ENCODE results near the gene TMED10. TPM values are rescaled to one million over a fixed set of nuclear protein-coding genes. Genes with fewer than 3 reads are reported as not detected.
A peak's percentile ranks its signal among the peaks of the same experiment; 100 is the strongest.

The TMED10 gene
- total and polyA plus RNA-seq, 2 donors from 2014 or later: 222 to 401 TPM

GRCh38 chr14:75126121-75126544 is 50.3 kb downstream of the TMED10 start:
- Histone ChIP-seq H3K27ac (ENCODE audit: low read depth in 2 of 2, low read length in 2 of 2) (no peak overlapping the region), H3K4me1 (ENCODE audit: control insufficient read depth in 2 of 3, insufficient read depth in 2 of 3, low read depth in 1 of 3, low read length in 3 of 3) (peaks cover 0 to 9% (median 6%) of the 10 kb centered on the region in 3 donors), H3K9ac (ENCODE audit: low read length in 3 of 3) (peak overlapping the region; percentile 86 to 96 (median 95)), H3K36me3 (ENCODE audit: control insufficient read depth in 2 of 3, insufficient read depth in 3 of 3, low read length in 3 of 3) (peaks cover 0 to 3% (median 0%) of the 10 kb centered on the region in 3 donors), H3K27me3 (ENCODE audit: control insufficient read depth, insufficient read depth, low read length) (no peaks in the 10 kb centered on the region), H3K4me3 (ENCODE audit: low read length in 3 of 3) (peak overlapping the region; percentile 92 to 98 (median 95)), H3K9me3 (ENCODE audit: control insufficient read depth in 2 of 3, insufficient read depth in 1 of 3, low read length in 3 of 3) (no peaks in the 10 kb centered on the region)
- DNase-seq (no peak), FAIRE-seq (no peak)
- intact Hi-C loops (cut with DNase I): no loop called here
- no peak for TF ChIP-seq CTCF (IDR thresholded peaks at IDR 0.05; ENCODE audit: borderline replicate concordance, extremely low read depth, insufficient read depth)

- Histone ChIP-seq H3K9ac (ENCODE audit: low read length in 3 of 3) (peak overlapping the region in 1 of 3 donors; percentile 30), H3K27me3 (ENCODE audit: control insufficient read depth, insufficient read depth, low read length) (no peaks in the 10 kb centered on the region), H3K4me3 (ENCODE audit: low read length in 3 of 3) (peak overlapping the region in 2 of 3 donors; percentile 92 to 98), H3K36me3 (ENCODE audit: control insufficient read depth in 2 of 3, insufficient read depth in 3 of 3, low read length in 3 of 3) (peaks cover 0 to 4% (median 4%) of the 10 kb centered on the region in 3 donors), H3K4me1 (ENCODE audit: control insufficient read depth in 2 of 3, insufficient read depth in 2 of 3, low read depth in 1 of 3, low read length in 3 of 3) (peaks cover 0 to 9% (median 6%) of the 10 kb centered on the region in 3 donors), H3K27ac (ENCODE audit: low read depth in 2 of 2, low read length in 2 of 2) (no peak overlapping the region), H3K9me3 (ENCODE audit: control insufficient read depth in 2 of 3, insufficient read depth in 1 of 3, low read length in 3 of 3) (no peaks in the 10 kb centered on the region)
- no peak for TF ChIP-seq CTCF (IDR thresholded peaks at IDR 0.05; ENCODE audit: borderline replicate concordance, extremely low read depth, insufficient read depth)
- FAIRE-seq (no peak), DNase-seq (no peak)
- intact Hi-C loops (cut with DNase I): no loop called here
These were observed 50.8 kb downstream of the TMED10 start for GRCh38 chr14:75125617-75126016.

- intact Hi-C loops (cut with DNase I): no loop called here
- Histone ChIP-seq H3K27me3 (ENCODE audit: control insufficient read depth, insufficient read depth, low read length) (no peaks in the 10 kb centered on the region), H3K9me3 (ENCODE audit: control insufficient read depth in 2 of 3, insufficient read depth in 1 of 3, low read length in 3 of 3) (no peaks in the 10 kb centered on the region), H3K27ac (ENCODE audit: low read depth in 2 of 2, low read length in 2 of 2) (no peak overlapping the region), H3K4me1 (ENCODE audit: control insufficient read depth in 2 of 3, insufficient read depth in 2 of 3, low read depth in 1 of 3, low read length in 3 of 3) (peaks cover 0 to 9% (median 6%) of the 10 kb centered on the region in 3 donors), H3K9ac (ENCODE audit: low read length in 3 of 3) (no peak overlapping the region), H3K36me3 (ENCODE audit: control insufficient read depth in 2 of 3, insufficient read depth in 3 of 3, low read length in 3 of 3) (peaks cover 4 to 21% (median 15%) of the 10 kb centered on the region in 3 donors), H3K4me3 (ENCODE audit: low read length in 3 of 3) (no peak overlapping the region)
- DNase-seq: no peak
- TF ChIP-seq CTCF (IDR thresholded peaks at IDR 0.05; ENCODE audit: borderline replicate concordance, extremely low read depth, insufficient read depth): no peak
- no peak for FAIRE-seq
These were observed 52.4 kb downstream of the TMED10 start for GRCh38 chr14:75123991-75124390.

- Histone ChIP-seq H3K9me3 (ENCODE audit: control insufficient read depth in 2 of 3, insufficient read depth in 1 of 3, low read length in 3 of 3) (no peaks in the 10 kb centered on the region), H3K27me3 (ENCODE audit: control insufficient read depth, insufficient read depth, low read length) (no peaks in the 10 kb centered on the region), H3K36me3 (ENCODE audit: control insufficient read depth in 2 of 3, insufficient read depth in 3 of 3, low read length in 3 of 3) (peaks cover 4 to 39% (median 22%) of the 10 kb centered on the region in 3 donors), H3K9ac (ENCODE audit: low read length in 3 of 3) (no peak overlapping the region), H3K4me3 (ENCODE audit: low read length in 3 of 3) (no peak overlapping the region), H3K4me1 (ENCODE audit: control insufficient read depth in 2 of 3, insufficient read depth in 2 of 3, low read depth in 1 of 3, low read length in 3 of 3) (peaks cover 0 to 6% (median 5%) of the 10 kb centered on the region in 3 donors), H3K27ac (ENCODE audit: low read depth in 2 of 2, low read length in 2 of 2) (no peak overlapping the region)
- intact Hi-C loops (cut with DNase I): no loop called here
- no peak for FAIRE-seq
- no peak for TF ChIP-seq CTCF (IDR thresholded peaks at IDR 0.05; ENCODE audit: borderline replicate concordance, extremely low read depth, insufficient read depth)
- peak in 4 of 5 donors; percentile 25 to 40 (median 32) for DNase-seq
These were observed 54.9 kb downstream of the TMED10 start for GRCh38 chr14:75121552-75121951.

Data from kidney (tissue), 14 donors.